Ovary (tissue), 9 donors: Measurements from ENCODE around the gene NOX5. TPM values are rescaled to one million over a fixed set of nuclear protein-coding genes. Genes with fewer than 3 reads are reported as not detected.

Experiments used
- DNase-seq, 5 donors: peaks; one replicate each; pipeline ENCODE4 v3.0.0-alpha.2; 2019 to 2020
- H3K27ac ChIP-seq, 2 donors: fragments of 200-600 bp; one replicate each; pipeline versions ENCODE4 v1.5.1 to v1.8.0; 2019 to 2022
- H3K27me3 ChIP-seq: fragments of 200-600 bp; one replicate; pipeline ENCODE4 v1.8.0; 2022
- H3K36me3 ChIP-seq: fragments of 200-600 bp; sonication (generic); one replicate; pipeline ENCODE4 v1.5.1; 2019
- H3K4me1 ChIP-seq: one replicate; pipeline ENCODE4 v1.8.1; 2013; ENCODE audit warnings: mild to moderate bottlenecking, moderate library complexity; ENCODE audit not compliant: insufficient read depth
- H3K4me3 ChIP-seq: fragments of 200-600 bp; sonication (generic); one replicate; pipeline ENCODE4 v1.5.1; 2017
- H3K9me3 ChIP-seq, 2 donors: fragments of 200-600 bp in 1 of 2; sonication (generic) in 1 of 2; one replicate each; pipeline versions ENCODE4 v1.5.1 to v1.8.1; 2013 to 2019; ENCODE audit warnings: mild to moderate bottlenecking in 1 of 2, moderate library complexity in 1 of 2
- EP300 ChIP-seq: sonication (generic); formaldehyde crosslinking; IDR thresholded peaks from one replicate; pipeline ENCODE4 v1.6.1; 2017; ENCODE audit warnings: antibody characterized with exemption
- POLR2A ChIP-seq: fragments of 450-650 bp; IDR thresholded peaks from one replicate; pipeline ENCODE4 v1.6.1; 2017; ENCODE audit warnings: antibody characterized with exemption, mild to moderate bottlenecking, moderate library complexity
- WGBS, 3 donors: extraction: QIAGEN DNeasy Blood & Tissue Kit in 1 of 3; methylation state at CpG; one replicate each; pipeline versions ENCODE4 v1.1.5 to v1.1.7; 2013 to 2017; 5-methylcytosine and 5-hydroxymethylcytosine counted together
- intact Hi-C, 4 donors: fragments of 100-400 bp; cut with DNase I; formaldehyde crosslinking; loops; one replicate each; pipeline versions ENCODE4 v1.11.0 to v1.15.1; 2022 to 2023
- polyA plus RNA-seq, 2 donors: library from polyadenylated mRNA; stranded (reverse); fragments of 200-250 nt in 1 of 2; fragments of 350-450 nt in 1 of 2; fragmentation: Illumina TruSeq in 1 of 2; extraction: RNeasy Lipid Tissue Mini Kit (QIAGEN cat#74804) in 1 of 2; gene quantifications; one replicate each; pipeline ENCODE4 v1.2.3, GENCODE V29; 2013 to 2014
- total RNA-seq, 7 donors: library from RNA; depleted of rRNA in 2 of 7; stranded (reverse); fragments of >200 nt in 2 of 7; fragmentation: NEBNext Ultra II Directional in 3 of 7; extraction: Animal tissue kit (Norgen Biotek cat#: 25700) in 3 of 7; gene quantifications; one replicate each; pipeline versions ENCODE4 v1.1.0 to v1.2.4, GENCODE V29; 2016 to 2023
- TF ChIP-seq, protein P1 (sequence below), 3 donors: fragments of 450-650 bp in 2 of 3; fragments of 200-600 bp in 1 of 3; IDR thresholded peaks; one replicate each; pipeline versions ENCODE4 v1.5.1 to v1.8.0; 2016 to 2022; ENCODE audit warnings: antibody characterized with exemption in 3 of 3, mild to moderate bottlenecking in 1 of 3
- donor health status: DM: no; HTN: no; CAD: no; lungs with moderate emphysema.
- donor health status: DM: no; HTN: no; CAD: no.
- donor health status: Bipolar disorder and iron deficiency.
- donor health status: DM: yes; HTN: yes; CAD: no.
- donor health status: DM: no; HTN: no; CAD: no.
- donor health status: DM: yes; HTN: yes; CAD: no.

The NOX5 gene
- total and polyA plus RNA-seq, 9 donors, result 0.10 to 1.5 (median 0.42) TPM; not detected in 1

- TF ChIP-seq, protein P1, sequence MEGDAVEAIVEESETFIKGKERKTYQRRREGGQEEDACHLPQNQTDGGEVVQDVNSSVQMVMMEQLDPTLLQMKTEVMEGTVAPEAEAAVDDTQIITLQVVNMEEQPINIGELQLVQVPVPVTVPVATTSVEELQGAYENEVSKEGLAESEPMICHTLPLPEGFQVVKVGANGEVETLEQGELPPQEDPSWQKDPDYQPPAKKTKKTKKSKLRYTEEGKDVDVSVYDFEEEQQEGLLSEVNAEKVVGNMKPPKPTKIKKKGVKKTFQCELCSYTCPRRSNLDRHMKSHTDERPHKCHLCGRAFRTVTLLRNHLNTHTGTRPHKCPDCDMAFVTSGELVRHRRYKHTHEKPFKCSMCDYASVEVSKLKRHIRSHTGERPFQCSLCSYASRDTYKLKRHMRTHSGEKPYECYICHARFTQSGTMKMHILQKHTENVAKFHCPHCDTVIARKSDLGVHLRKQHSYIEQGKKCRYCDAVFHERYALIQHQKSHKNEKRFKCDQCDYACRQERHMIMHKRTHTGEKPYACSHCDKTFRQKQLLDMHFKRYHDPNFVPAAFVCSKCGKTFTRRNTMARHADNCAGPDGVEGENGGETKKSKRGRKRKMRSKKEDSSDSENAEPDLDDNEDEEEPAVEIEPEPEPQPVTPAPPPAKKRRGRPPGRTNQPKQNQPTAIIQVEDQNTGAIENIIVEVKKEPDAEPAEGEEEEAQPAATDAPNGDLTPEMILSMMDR (IDR thresholded peaks at IDR 0.05), result no peak
- TF ChIP-seq POLR2A, result no peak
- TF ChIP-seq EP300, result no peak
- intact Hi-C loops, result no loop called here
- no peaks in the 10 kb centered on the region for H3K9me3 ChIP-seq
- no peaks in the 10 kb centered on the region for H3K4me1 ChIP-seq
- H3K4me3 ChIP-seq, result no peak overlapping the region
- no peak overlapping the region for H3K27ac ChIP-seq
- no peak for DNase-seq
- WGBS, 3 donors, result 93 to 96% (median 93%) methylated on average over 9 of the region's 9 CpGs
- no peaks in the 10 kb centered on the region for H3K27me3 ChIP-seq
- no peaks in the 10 kb centered on the region for H3K36me3 ChIP-seq
Observed at GRCh38 chr15:68994981-68995761, 19.3 kb upstream of the NOX5 start.

GRCh38 chr15:68997050-68997449 is 17.4 kb upstream of the NOX5 start:
- Histone ChIP-seq H3K36me3 (no peaks in the 10 kb centered on the region), H3K27ac (no peak overlapping the region), H3K27me3 (no peaks in the 10 kb centered on the region), H3K9me3 (no peaks in the 10 kb centered on the region), H3K4me1 (no peaks in the 10 kb centered on the region), H3K4me3 (no peak overlapping the region)
- 92 to 96% (median 96%) methylated on average over 4 of the region's 4 CpGs for WGBS, 3 donors
- TF ChIP-seq POLR2A (no peak), EP300 (no peak)
- TF ChIP-seq, protein P1 (IDR thresholded peaks at IDR 0.05), result no peak
- intact Hi-C loops, result no loop called here
- DNase-seq, result no peak

- Histone ChIP-seq H3K9me3 (no peaks in the 10 kb centered on the region), H3K36me3 (no peaks in the 10 kb centered on the region), H3K4me1 (no peaks in the 10 kb centered on the region), H3K27me3 (no peaks in the 10 kb centered on the region), H3K27ac (no peak overlapping the region), H3K4me3 (no peak overlapping the region)
- WGBS, 3 donors, result 81 to 84% (median 82%) methylated on average over 4 of the region's 4 CpGs
- intact Hi-C loops, result no loop called here
- TF ChIP-seq, protein P1 (IDR thresholded peaks at IDR 0.05), result no peak
- TF ChIP-seq POLR2A, result no peak
- TF ChIP-seq EP300, result no peak
- DNase-seq, result no peak
Observed at GRCh38 chr15:68997930-68998777, 16.3 kb upstream of the NOX5 start.

DNA sequence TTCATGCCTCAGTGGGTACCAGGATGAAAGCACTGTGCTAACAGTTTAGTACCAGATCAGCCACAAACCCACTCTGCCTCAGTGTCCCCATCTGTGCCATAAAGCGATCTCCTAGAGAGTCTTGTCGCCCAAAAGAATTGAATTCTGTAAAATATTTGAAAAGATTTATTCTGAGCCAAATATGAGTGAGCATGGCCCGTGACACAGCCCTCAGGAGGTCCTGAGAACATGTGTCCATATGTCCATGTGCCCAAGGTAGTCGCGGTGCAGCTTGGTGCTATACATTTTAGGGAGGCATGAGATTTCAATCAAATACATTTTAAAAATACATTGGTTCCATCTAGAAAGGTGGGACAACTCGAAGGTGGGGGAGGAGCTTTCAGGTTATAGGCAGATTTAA is 15.4 kb upstream of the NOX5 start:
- DNase-seq, result no peak
- TF ChIP-seq POLR2A (no peak), EP300 (no peak)
- TF ChIP-seq, protein P1 (IDR thresholded peaks at IDR 0.05), result no peak
- Histone ChIP-seq H3K27ac (no peak overlapping the region), H3K27me3 (no peaks in the 10 kb centered on the region), H3K4me1 (no peaks in the 10 kb centered on the region), H3K4me3 (no peak overlapping the region), H3K9me3 (no peaks in the 10 kb centered on the region), H3K36me3 (no peaks in the 10 kb centered on the region)
- intact Hi-C loops, result no loop called here
- 93 to 97% (median 96%) methylated on average over 6 of the region's 6 CpGs for WGBS, 3 donors
